ENCODE results near the gene METTL25. TPM values are rescaled to one million over a fixed set of nuclear protein-coding genes. Genes with fewer than 3 reads are reported as not detected.

The METTL25 gene
- total and polyA plus RNA-seq, 2 experiments from 2014 or later, result 7.6 to 14.3 TPM

DNA sequence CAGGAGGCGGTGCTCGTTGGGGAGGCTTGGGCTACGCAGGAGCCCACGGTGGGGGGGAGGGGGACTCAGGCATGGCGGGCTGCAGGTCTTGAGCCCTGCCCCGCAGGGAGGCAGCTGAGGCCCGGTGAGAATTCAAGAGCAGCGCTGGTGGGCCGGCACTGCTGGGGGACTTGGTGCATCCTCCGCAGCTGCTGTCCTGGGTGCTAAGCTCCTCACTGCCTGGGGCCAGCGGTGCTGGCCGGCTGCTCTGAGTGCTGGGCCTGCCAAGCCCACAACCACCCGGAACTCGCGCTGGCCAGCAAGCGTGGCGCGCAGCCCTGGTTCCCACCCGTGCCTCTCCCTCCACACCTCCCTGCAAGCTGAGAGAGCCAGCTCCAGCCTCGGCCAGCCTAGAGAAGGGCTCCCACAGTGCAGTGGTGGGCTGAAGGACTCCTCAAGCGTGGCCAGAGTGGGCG, 3.2 kb downstream of the METTL25 start:
- Histone ChIP-seq H2AFZ (no peak overlapping the region), H4K20me1 (replicated peaks; ENCODE audit: insufficient read depth) (no peaks in the 10 kb centered on the region), H3K36me3 (ENCODE audit: insufficient read depth) (no peaks in the 10 kb centered on the region; the same call in 1 of the 2 replicates), H3F3A (replicated peaks; ENCODE audit: low read depth) (no peaks in the 10 kb centered on the region), H3K4me3 (no peak overlapping the region), H3K9me2 (ENCODE audit: insufficient read depth) (no peaks in the 10 kb centered on the region), H3K4me2 (no peak overlapping the region), H3K4me1 (ENCODE audit: insufficient read depth) (peaks cover 18% of the 10 kb centered on the region), H3K27me3 (ENCODE audit: insufficient read depth) (no peaks in the 10 kb centered on the region), H3K27ac (ENCODE audit: low read depth) (no peak overlapping the region), H3K79me2 (replicated peaks; ENCODE audit: insufficient read depth) (peaks cover 83% of the 10 kb centered on the region)
- Mint-ChIP-seq H3K4me3 (no peak overlapping the region), H3K4me1 (peaks cover 28% of the 10 kb centered on the region; the same call in 2 of the 3 replicates), H3K36me3 (ENCODE audit: low read depth) (peaks cover 27% of the 10 kb centered on the region), H3K27ac (no peak overlapping the region), H3K9me3 (no peaks in the 10 kb centered on the region; the same call in 2 of the 3 replicates), H3K27me3 (ENCODE audit: insufficient read depth, low read depth, poor library complexity) (peaks cover 7% of the 10 kb centered on the region)
- no peak for ATAC-seq
- peak; percentile 15 for DNase-seq (ENCODE audit: low spot score)
- TF ChIP-seq ZNF114 (CRISPR knock-in tag; IDR thresholded peaks at IDR 0.05), result no peak
- no peak for TF ChIP-seq ZNF331 (CRISPR knock-in tag; IDR thresholded peaks at IDR 0.05; ENCODE audit: low read depth)
- TF ChIP-seq, protein P1, sequence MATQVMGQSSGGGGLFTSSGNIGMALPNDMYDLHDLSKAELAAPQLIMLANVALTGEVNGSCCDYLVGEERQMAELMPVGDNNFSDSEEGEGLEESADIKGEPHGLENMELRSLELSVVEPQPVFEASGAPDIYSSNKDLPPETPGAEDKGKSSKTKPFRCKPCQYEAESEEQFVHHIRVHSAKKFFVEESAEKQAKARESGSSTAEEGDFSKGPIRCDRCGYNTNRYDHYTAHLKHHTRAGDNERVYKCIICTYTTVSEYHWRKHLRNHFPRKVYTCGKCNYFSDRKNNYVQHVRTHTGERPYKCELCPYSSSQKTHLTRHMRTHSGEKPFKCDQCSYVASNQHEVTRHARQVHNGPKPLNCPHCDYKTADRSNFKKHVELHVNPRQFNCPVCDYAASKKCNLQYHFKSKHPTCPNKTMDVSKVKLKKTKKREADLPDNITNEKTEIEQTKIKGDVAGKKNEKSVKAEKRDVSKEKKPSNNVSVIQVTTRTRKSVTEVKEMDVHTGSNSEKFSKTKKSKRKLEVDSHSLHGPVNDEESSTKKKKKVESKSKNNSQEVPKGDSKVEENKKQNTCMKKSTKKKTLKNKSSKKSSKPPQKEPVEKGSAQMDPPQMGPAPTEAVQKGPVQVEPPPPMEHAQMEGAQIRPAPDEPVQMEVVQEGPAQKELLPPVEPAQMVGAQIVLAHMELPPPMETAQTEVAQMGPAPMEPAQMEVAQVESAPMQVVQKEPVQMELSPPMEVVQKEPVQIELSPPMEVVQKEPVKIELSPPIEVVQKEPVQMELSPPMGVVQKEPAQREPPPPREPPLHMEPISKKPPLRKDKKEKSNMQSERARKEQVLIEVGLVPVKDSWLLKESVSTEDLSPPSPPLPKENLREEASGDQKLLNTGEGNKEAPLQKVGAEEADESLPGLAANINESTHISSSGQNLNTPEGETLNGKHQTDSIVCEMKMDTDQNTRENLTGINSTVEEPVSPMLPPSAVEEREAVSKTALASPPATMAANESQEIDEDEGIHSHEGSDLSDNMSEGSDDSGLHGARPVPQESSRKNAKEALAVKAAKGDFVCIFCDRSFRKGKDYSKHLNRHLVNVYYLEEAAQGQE (IDR thresholded peaks at IDR 0.05; ENCODE audit: unreplicated experiment), result no peak
- no peak for TF ChIP-seq EZH2phosphoT487 (IDR thresholded peaks at IDR 0.05; ENCODE audit: unreplicated experiment)
- TF ChIP-seq POLR2AphosphoS5 (IDR thresholded peaks at IDR 0.05; ENCODE audit: low read depth), result no peak
- TF ChIP-seq STAT1 (IDR thresholded peaks at IDR 0.05; ENCODE audit: unreplicated experiment), result no peak
- TF ChIP-seq, protein P2, sequence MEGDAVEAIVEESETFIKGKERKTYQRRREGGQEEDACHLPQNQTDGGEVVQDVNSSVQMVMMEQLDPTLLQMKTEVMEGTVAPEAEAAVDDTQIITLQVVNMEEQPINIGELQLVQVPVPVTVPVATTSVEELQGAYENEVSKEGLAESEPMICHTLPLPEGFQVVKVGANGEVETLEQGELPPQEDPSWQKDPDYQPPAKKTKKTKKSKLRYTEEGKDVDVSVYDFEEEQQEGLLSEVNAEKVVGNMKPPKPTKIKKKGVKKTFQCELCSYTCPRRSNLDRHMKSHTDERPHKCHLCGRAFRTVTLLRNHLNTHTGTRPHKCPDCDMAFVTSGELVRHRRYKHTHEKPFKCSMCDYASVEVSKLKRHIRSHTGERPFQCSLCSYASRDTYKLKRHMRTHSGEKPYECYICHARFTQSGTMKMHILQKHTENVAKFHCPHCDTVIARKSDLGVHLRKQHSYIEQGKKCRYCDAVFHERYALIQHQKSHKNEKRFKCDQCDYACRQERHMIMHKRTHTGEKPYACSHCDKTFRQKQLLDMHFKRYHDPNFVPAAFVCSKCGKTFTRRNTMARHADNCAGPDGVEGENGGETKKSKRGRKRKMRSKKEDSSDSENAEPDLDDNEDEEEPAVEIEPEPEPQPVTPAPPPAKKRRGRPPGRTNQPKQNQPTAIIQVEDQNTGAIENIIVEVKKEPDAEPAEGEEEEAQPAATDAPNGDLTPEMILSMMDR (conservative IDR thresholded peaks at IDR 0.05; ENCODE audit: low read depth in 2 of 2), result no peak
- no peak for TF ChIP-seq JUNB (IDR thresholded peaks at IDR 0.05; ENCODE audit: unreplicated experiment)
- no peak for TF ChIP-seq EZH2 (IDR thresholded peaks at IDR 0.05; ENCODE audit: low read depth, unreplicated experiment)
- TF ChIP-seq NANOG (IDR thresholded peaks at IDR 0.05; ENCODE audit: borderline replicate concordance), result no peak

DNA sequence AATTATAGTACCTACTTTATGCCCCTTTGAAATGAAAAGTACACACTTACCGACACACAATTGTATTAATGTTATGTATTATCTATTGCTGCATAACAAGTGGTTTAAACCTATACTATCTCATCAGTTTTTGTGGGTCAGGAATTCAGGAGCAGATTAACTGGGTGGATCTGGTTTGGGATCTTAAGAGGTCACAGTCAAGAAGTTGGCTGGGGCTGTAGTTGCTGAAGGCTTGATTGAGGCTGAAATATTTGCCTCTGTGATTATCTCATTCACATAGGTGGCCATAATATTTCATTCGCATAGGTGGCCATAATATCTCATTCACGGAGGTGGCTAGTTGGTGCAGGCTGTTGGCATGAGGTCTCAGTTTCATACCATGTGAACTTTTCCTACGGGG, 5.7 kb downstream of the METTL25 start:
- Histone ChIP-seq H3F3A (replicated peaks; ENCODE audit: low read depth) (no peaks in the 10 kb centered on the region), H3K9me2 (ENCODE audit: insufficient read depth) (no peaks in the 10 kb centered on the region), H3K4me2 (no peak overlapping the region), H3K27me3 (ENCODE audit: insufficient read depth) (no peaks in the 10 kb centered on the region), H3K4me1 (ENCODE audit: insufficient read depth) (peaks cover 9% of the 10 kb centered on the region; the same call in 1 of the 2 replicates), H3K79me2 (replicated peaks; ENCODE audit: insufficient read depth) (peaks cover 84% of the 10 kb centered on the region), H4K20me1 (replicated peaks; ENCODE audit: insufficient read depth) (no peaks in the 10 kb centered on the region), H3K4me3 (no peak overlapping the region), H3K36me3 (ENCODE audit: insufficient read depth) (no peaks in the 10 kb centered on the region), H3K27ac (ENCODE audit: low read depth) (no peak overlapping the region), H2AFZ (no peak overlapping the region)
- no peak for DNase-seq (ENCODE audit: low spot score)
- Mint-ChIP-seq H3K4me1 (peaks cover 24% of the 10 kb centered on the region; the same call in 2 of the 3 replicates), H3K9me3 (peaks cover 2% of the 10 kb centered on the region; the same call in 1 of the 3 replicates), H3K27ac (no peak overlapping the region), H3K4me3 (no peak overlapping the region), H3K27me3 (ENCODE audit: insufficient read depth, low read depth, poor library complexity) (peaks cover 2% of the 10 kb centered on the region), H3K36me3 (ENCODE audit: low read depth) (peaks cover 21% of the 10 kb centered on the region)
- ATAC-seq, result no peak
- no peak for TF ChIP-seq STAT1 (IDR thresholded peaks at IDR 0.05; ENCODE audit: unreplicated experiment)
- TF ChIP-seq ZNF114 (CRISPR knock-in tag; IDR thresholded peaks at IDR 0.05), result no peak
- TF ChIP-seq, protein P2 (conservative IDR thresholded peaks at IDR 0.05; ENCODE audit: low read depth in 2 of 2), result no peak
- no peak for TF ChIP-seq ZNF331 (CRISPR knock-in tag; IDR thresholded peaks at IDR 0.05; ENCODE audit: low read depth)
- TF ChIP-seq JUNB (IDR thresholded peaks at IDR 0.05; ENCODE audit: unreplicated experiment), result no peak
- TF ChIP-seq CREB1 (CRISPR knock-in tag; IDR thresholded peaks at IDR 0.05; ENCODE audit: low read depth), result no peak
- no peak for TF ChIP-seq POLR2AphosphoS5 (IDR thresholded peaks at IDR 0.05; ENCODE audit: low read depth)
